GM19397 (cell line): Measurements from ENCODE around the gene SLC16A9.
A peak's percentile ranks its signal among the peaks of the same experiment; 100 is the strongest.

Source experiments
- ATAC-seq: cut with Tn5 transposase; IDR thresholded peaks from one replicate; pipeline ENCODE4 v1.9.1; 2021; ENCODE audit warnings: mild to moderate bottlenecking, moderate library complexity; ENCODE audit not compliant: unreplicated experiment

The SLC16A9 gene

DNA sequence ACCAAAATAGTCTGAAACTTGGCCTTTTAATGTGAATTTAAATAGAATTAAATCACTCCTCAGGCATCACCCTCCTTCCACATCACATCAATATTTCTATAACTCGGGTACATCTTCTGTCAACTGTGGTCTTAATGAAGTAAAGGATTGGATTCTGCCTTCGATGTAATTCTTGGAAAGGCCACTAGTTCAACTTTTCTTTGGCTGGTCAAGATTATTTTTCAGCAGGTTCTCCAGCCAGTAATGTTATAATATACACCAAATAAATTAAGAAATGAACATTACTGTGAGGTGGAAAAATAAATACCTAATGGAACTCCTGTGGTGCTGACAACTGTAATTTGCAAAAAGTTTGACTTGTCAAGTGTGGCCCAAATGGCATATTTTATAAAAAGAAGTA, 9.7 kb upstream of the SLC16A9 start:
- ATAC-seq: no peak

DNA sequence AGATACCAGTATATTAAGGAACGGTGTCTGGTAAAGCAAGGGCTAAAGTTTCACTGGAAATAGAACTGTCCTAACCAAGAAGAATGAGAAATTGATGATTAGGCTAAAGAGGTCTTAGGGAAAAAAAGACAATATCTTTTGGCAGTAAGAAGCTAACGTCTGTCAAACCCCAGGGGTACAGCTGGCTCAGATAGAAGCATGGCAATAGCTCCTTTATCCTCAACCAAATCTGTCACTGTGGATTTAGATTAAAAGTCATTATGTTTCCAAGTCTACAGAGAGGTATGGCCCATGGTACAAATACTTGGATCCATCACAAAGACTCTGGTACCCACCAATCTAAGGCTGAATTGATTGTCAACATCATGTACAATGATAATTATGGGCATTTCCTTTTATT, 8.6 kb upstream of the SLC16A9 start:
- no peak for ATAC-seq

DNA sequence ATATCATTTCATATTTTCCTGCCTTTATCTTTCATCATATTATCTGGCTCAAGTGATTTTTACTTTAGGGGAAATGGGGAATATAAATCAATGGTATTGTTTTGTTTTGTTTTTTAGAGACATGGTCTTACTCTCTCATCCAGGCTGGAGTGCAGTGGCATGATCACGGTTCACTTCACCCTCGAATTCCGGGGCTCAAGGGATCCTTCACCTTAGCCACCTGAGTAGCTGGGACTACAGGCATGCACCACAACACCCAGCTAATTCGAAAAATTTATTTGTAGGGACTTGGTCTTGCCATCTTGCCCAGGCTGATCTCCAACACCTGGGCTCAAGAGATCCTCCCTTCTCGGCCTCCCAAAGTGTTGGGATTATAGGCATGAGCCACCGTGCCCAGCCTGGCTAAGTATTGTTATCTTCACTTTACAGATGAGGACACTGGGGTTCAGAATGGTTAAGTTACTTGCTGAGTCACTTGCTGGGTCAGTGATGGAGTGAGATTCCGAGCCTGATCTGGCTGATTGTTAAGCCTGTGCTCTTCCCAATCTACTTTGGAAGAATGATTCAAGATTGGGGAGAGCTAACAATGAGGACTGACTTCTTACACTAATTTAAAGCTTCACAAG, 3.7 kb upstream of the SLC16A9 start:
- ATAC-seq: no peak

DNA sequence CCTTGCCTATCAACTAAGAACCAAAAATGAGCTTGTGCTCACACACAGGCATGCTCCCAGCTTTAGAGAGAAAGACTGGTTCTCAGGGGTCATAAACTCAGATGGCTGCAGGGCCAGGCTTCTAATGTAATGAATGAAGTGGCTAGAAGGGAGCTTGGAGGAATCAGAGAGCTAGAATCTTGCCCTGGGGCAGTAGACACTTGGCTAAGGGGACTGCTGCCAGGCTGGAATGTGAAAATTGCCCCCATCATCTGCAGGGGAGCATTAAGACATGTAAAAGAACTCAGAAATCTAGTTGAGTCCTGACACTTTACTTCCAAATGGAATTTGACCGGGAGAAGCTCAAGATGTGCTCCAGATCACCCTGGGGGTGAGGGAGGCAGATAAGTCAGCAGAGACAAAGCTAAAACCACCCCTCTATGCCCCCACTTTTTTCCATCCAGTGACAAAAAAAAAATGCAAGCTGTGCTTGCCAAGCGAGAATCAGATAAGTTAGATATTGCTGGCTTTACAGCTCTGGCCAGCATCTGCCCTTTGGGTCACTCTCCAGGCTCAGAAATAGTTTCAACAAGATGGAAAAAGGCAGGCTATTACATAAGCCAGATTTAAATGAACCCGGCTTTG, 2.3 kb upstream of the SLC16A9 start:
- no peak for ATAC-seq

DNA sequence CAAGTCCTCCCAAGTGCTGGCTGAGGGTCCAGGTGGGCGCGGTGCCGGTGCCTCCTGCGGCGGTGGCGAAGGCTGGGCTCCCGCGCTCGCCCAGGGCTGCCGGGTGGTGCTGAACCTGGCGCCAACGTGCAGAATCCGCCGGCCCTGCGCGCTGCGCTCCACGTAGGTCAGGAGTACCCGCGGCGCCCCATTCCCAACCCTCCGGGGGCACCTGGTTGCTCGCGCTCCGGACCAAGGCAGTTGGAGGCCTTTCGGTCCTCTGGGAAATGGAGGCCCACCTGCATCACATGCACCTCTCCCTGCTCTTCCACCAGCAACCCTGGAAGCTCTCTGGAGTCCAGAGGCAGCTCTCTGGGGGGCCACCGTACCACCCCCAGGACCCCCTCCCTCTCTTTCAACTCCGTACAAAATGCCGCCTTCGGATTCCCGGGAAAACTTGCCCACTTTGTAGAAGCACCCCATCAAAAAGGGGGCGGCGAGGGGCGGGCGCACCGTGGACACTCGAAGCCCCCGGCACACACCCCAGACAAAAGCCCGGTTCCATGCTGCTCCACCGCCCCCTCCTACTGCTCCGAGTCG, 745 bp downstream of the SLC16A9 start:
- peak; percentile 31 for ATAC-seq

DNA sequence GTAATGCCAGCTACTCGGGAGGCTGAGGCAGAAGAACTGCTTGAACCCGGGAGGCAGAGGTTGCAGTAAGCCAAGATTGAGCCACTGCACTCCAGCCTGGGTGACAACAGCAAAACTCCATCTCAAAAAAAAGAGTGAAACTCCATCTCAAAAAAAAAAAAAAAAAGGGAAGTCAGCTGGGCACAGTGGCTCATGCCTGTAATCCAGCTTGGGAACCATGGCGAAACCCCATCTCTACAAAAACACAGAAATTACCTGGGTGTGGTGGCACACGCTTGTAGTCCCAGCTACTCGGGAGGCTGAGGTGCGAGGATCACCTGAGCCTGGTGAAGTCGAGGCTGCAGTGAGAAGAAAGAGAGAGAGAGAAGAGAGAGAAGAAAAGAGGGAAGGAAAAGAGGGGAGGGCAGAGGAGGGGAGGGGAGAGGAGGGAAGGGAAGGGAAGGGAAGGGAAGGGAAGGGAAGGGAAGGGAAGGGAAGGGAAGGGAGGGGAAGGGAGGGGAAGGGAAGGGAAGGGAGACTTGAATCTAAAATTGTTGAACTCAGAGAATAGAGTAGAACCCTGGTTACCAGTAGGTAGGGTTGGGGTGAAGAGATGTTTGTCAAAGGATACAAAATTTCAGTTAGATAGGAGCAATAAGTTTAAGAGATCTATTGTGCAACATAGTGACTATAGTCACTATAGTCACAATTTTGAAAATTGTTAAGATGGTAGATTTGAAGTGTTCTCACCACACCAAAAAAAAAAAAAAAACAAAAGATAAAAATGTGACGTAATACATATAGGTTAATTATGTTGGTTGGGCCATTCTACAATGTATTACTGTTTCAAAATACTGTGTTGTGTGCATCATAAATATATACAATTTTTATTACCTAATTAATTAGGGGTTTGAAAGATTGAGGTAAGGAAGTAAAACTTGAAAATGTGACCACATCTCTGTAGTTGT, 2.5 kb downstream of the SLC16A9 start:
- no peak for ATAC-seq

DNA sequence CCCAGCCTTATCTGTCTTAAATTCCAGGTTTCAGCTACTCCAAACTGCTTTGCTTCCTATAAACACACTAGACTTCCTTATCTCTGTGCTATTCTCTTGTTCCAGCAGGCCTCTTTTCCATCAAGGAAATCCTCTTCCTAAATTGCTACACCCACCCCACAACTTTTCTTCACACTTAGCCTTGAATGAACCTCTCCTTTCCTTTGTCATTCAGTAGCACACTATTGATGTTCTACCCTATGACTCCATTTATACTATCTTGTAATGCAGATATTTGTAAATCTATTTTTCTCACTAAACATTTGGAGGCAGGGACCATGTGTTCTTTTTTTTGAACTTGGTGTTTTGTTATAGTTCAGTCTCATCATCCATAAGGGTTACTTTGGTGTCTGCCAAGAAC, 3.7 kb downstream of the SLC16A9 start:
- ATAC-seq: no peak

DNA sequence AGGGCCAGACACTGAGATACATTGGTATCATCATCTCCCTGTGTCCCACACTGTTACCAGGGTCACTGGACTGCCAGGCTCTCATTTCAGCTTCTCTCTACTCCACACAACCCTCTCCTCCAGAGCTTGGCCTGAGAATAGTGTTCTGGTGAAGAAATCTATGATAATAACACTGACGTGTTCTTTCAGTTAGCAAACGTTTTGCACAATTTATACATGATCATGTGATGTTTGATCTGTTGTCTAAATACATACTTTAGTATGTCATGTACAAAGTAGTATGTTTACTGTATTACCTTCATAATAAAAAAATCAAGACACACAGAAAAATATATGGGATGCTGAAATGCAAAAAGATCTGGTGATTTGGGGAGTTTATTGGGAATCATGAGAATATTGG, 5.0 kb downstream of the SLC16A9 start:
- ATAC-seq: no peak

DNA sequence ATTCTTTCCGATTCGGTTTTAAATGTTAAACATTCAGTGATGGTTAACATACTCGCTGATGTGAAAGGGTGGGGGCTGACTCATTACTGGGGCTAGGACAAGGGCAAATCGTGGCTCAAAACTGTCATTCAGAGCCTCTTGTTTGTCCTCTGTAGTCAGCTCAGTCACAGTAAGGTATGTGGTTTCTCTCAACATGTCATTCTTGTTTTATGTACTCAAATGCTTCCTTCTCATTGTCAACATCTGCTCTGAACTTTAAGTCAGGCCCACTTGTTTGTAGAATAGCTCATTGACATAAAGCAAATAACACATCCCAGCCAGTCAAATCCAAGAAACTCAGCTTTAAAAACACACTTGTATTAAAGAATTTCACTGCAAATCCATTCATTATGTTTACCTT, 7.3 kb downstream of the SLC16A9 start:
- ATAC-seq: no peak

DNA sequence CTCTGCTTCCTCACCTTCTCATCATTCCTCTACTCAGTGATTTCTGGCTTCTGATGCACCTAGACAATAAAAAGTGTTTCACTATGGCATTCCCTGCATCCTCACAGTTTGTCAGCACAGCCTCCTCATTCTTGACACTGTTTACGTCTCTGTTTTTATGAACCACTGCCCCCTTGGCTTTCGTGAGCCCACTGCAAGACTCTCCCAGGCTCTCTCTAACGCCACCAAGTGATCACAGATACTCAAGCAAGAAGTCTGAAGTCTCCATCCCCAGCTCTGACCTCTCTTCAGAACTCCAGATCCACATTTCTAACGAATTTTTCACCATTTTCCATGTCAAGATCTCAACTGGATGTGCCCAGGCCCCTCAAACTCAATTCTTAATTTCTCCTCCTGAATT, 8.9 kb downstream of the SLC16A9 start:
- ATAC-seq: no peak

DNA sequence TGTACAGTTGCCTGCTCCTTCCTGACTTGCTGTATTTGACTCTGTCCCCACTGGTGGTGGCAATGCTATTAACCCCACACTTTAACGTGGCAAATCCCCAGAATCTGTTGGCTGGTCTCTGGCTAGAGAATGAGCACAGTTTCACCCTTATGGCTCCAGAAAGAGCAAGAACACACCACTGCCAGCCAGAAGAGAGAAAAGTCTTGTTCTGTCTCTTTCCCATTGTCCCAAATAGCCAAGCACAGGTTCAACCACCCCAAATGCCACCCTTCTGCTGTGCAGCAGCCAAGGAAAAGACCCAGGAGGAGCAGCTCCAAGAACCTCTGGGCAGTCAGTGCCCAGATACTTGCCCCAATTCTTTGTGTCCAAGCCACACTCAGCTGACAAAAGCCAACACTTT, 11.3 kb downstream of the SLC16A9 start:
- ATAC-seq: no peak

DNA sequence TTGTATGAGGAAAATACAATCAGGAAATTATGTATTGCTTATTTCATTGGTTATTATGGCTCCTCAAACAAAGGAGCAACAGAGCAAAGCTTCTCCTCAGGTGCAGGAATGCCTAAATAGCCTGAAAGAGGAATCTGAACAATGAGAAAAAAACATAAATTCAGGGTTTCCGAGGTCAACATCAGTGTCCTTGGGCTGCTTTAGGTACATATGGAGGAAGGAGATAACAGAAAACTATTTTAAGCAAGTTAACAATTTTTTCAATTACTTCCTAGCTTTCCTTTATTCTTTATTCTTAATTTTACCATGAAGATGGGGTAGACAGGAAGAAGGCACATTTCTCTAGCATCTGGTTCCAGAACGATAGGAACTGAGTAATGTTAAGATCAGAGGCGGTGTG, 14.0 kb downstream of the SLC16A9 start:
- no peak for ATAC-seq

DNA sequence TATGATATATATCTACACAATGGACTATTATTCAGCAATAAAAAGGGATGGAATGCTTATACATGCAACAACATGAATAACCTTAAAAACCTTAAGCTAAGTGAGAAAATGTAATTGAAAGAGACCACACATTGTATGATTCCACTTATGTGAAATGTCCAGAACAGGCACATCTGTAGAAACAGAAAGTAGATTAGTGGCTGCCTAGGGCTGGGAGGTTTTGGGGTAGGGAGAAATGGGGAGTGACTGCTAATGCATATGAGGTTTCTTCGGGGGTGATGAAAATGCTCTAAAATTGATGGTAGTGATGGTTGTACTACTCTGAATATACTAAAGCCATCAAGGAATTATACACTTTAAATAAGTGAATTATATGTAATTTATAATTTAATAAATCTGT, 14.7 kb downstream of the SLC16A9 start:
- ATAC-seq: no peak

DNA sequence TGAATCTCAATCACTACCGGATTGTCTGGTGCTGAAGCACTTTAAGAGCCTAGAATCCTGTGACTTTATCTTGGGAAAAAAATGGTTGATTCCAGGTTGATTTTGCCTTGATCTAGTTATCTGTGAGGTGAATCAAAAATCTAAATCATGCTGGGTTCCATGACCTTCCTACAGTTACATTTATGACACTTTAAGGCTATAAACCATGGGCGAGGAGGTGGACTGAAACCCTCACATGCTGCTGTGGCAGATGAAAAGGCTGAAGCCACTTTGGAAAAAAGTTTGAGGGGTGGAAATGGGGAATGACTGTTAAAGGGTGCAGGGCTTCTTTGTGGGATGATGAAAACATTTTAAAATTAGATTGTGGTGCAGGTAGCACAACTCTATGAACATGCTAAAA, 17.5 kb downstream of the SLC16A9 start:
- ATAC-seq: no peak

DNA sequence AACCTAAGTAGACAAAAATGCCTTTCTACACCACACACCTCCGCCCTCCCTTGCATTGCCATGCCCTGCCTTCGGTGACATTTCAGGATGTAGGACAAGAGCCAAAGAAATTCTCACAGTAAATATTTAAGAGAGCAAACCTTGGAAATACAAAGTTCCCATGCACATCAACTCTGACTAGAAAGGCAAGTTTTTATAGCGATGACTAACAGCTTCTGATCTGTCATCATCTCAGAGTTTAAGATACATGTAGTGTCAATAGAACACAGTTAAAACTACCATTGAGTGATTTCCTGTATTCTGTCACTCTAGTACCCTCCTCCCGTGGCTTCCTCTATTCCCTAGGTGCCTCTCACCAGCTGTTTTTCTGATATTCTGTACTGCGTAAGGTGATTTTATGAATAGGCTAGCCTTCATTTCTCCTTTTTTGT, 20.7 kb downstream of the SLC16A9 start:
- no peak for ATAC-seq

DNA sequence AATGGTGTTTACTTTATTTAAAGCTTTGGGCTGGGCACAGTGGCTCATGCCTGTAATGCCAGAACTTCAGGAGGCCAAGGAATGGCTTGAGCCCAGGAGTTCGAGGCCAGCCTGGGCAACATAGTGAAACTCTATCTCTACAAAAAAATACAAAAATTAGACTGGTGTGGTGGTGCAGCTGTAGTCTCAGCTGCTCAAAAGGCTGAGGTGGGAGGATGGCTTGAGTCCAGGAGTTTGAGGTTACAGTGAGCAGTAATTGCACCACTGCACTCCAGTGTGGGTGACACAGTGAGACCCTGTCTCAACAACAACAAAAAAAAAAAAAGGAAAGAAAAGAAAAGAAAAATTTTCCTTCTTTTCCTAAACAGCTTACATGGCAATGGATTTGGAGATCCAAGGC, 22.0 kb downstream of the SLC16A9 start:
- no peak for ATAC-seq

DNA sequence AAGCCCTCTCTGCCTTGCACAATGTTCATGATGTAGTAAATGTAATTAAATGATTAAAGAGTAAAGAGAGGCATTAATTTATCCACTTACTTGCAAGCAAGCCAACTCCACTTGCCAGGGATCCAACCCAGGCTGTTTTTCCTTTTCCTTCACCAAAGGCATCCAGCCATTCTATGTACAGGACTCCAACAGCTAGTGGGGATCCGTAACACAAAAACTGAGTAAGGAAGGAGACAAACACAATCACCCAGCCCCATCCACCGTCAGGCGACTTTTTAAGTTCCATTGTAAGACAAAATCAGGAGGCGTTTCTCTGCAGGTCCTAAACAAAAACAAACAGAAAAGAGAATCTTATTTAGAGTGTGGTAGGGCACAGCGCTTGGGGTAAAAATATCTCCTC, 25.6 kb downstream of the SLC16A9 start:
- ATAC-seq: no peak

DNA sequence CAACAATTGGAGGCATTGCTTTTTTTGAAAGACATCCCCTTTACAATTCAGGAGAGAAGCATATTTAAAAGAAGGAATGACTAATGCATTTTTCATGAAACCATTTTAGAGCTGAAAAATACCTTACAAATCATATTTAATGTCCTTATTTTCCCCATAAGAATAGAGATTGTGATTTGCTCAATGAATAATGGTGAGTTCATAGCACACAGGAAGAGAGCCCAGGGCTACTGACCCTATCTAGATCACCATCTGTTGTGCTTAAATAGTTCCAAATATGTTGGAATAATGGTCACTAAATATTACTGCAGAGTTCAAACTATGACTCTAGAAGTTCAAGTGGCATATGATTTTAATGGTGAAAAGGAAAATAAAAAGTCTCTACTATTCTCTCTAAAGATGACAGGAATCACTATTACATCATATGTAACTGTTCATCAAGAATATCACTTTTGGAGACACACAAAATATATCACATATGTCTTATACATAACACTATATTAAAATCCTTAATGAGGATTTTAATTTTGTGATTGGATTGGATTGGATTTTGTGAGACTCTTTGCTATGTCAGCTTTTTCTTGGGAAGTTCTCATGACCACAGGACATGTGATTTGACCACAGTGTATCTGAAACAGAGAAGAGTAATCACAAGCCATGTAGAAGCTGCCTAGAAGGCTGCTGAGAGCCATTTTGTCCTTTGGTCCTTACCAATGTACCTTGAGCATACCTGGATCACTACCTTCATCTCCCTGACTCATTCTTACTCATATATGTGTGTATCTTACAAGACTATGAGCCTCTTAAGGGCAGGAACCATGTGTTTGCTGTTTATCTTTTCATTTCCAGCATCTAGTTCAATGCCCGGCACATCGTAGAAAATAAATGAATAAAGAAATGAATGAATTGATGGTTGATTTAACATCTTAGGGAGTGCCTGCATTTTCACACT, 26.4 kb downstream of the SLC16A9 start:
- no peak for ATAC-seq

DNA sequence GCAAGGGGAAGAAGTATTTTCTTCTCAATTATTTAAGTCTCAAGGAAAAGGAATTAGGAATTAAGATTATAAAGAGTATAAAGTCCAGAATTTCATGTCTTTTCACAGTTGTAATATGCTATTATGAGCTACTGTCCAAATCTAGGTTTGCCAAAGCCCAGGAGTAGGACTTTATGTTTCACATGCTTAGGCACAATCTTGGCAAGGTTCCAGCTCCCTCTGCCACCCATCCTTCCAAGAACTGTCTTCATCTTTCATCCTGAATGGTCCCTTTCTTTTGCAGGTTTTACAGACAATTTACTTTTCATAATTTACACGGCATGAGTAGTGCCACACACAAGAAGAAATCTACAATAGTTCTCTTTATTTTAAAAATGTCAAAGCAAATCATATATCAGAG, 29.5 kb downstream of the SLC16A9 start:
- no peak for ATAC-seq

DNA sequence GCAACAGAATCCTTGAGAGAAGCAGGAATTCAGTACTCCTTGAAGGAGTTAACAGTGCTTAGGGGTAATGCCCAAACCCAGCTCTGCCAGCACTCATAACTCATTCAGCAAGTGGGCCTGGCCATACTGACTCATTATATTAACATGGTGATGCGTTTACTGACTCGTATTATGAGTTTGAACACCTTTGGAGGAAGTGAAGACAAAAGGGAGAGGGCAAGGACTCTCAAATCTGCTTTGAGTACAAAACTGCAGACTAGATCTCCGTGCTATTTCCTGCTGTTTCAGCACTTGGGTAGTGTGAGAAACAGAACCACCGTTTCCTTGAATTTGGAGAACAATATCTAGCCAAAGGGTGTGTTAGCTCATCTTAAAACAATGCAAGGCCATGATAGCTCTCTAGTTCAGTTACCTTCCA, 30.8 kb downstream of the SLC16A9 start:
- no peak for ATAC-seq
